Measurements from ENCODE around the gene CTDSPL.

The CTDSPL gene

GRCh38 chr3:37921025-37921424 lies 59.3 kb downstream of the CTDSPL start:
- DNase-seq = no peak

GRCh38 chr3:37922721-37923568 lies 61.3 kb downstream of the CTDSPL start:
- no peak for DNase-seq

GRCh38 chr3:37923569-37924040 lies 61.9 kb downstream of the CTDSPL start:
- DNase-seq = no peak

GRCh38 chr3:37924453-37924852 lies 62.8 kb downstream of the CTDSPL start:
- no peak for DNase-seq

GRCh38 chr3:37925157-37925556 lies 63.5 kb downstream of the CTDSPL start:
- no peak for DNase-seq

- DNase-seq = no peak
These were observed 64.9 kb downstream of the CTDSPL start for GRCh38 chr3:37926611-37927010.

- no peak for DNase-seq
These were observed 68.8 kb downstream of the CTDSPL start for GRCh38 chr3:37930495-37930894.

GRCh38 chr3:37932505-37932904 lies 70.8 kb downstream of the CTDSPL start:
- no peak for DNase-seq

GRCh38 chr3:37934631-37935289 lies 73.1 kb downstream of the CTDSPL start:
- no peak for DNase-seq

GRCh38 chr3:37935290-37935668 lies 73.6 kb downstream of the CTDSPL start:
- DNase-seq = no peak

- no peak for DNase-seq
These were observed 74.3 kb downstream of the CTDSPL start for GRCh38 chr3:37935756-37936666.

GRCh38 chr3:37937156-37937555 lies 75.5 kb downstream of the CTDSPL start:
- no peak for DNase-seq

- DNase-seq = no peak
These were observed 76.3 kb downstream of the CTDSPL start for GRCh38 chr3:37938011-37938410.

GRCh38 chr3:37940242-37940908 lies 78.7 kb downstream of the CTDSPL start:
- DNase-seq = no peak

- no peak for DNase-seq
These were observed 80.2 kb downstream of the CTDSPL start for GRCh38 chr3:37941608-37942508.

GRCh38 chr3:37942646-37943045 lies 81.0 kb downstream of the CTDSPL start:
- DNase-seq = no peak

- no peak for DNase-seq
These were observed 81.4 kb downstream of the CTDSPL start for GRCh38 chr3:37943126-37943525.

GRCh38 chr3:37943631-37944314 lies 82.1 kb downstream of the CTDSPL start:
- DNase-seq = no peak

- DNase-seq = no peak
These were observed 82.7 kb downstream of the CTDSPL start for GRCh38 chr3:37944391-37944842.

GRCh38 chr3:37945156-37945806 lies 83.6 kb downstream of the CTDSPL start:
- DNase-seq = no peak
